ENCODE measurements around the gene DHCR24.

DHCR24 gene

GRCh38 chr1:54814571-54814970, 72.4 kb downstream of the DHCR24 start:
- DNase-seq = no peak

- DNase-seq = no peak
Measured at GRCh38 chr1:54814126-54814498, 72.9 kb downstream of the DHCR24 start.

- DNase-seq = no peak
Measured at GRCh38 chr1:54813485-54814125, 73.4 kb downstream of the DHCR24 start.

- no peak for DNase-seq
Measured at GRCh38 chr1:54812801-54813484, 74.1 kb downstream of the DHCR24 start.

- DNase-seq = no peak
Measured at GRCh38 chr1:54811739-54812655, 75.0 kb downstream of the DHCR24 start.

- DNase-seq = no peak
Measured at GRCh38 chr1:54811066-54811465, 75.9 kb downstream of the DHCR24 start.

- peak; percentile 44 to 75 for DNase-seq
Measured at GRCh38 chr1:54810153-54810942, 76.6 kb downstream of the DHCR24 start.

GRCh38 chr1:54809496-54810074, 77.4 kb downstream of the DHCR24 start:
- DNase-seq = no peak

- no peak for DNase-seq
Measured at GRCh38 chr1:54808443-54809207, 78.4 kb downstream of the DHCR24 start.

GRCh38 chr1:54807756-54808155, 79.2 kb downstream of the DHCR24 start:
- no peak for DNase-seq

GRCh38 chr1:54806931-54807611, 79.9 kb downstream of the DHCR24 start:
- DNase-seq = no peak

GRCh38 chr1:54805981-54806381, 81.0 kb downstream of the DHCR24 start:
- DNase-seq = no peak

- DNase-seq = no peak
Measured at GRCh38 chr1:54805466-54805865, 81.5 kb downstream of the DHCR24 start.

- DNase-seq = no peak
Measured at GRCh38 chr1:54804471-54805132, 82.4 kb downstream of the DHCR24 start.

GRCh38 chr1:54803761-54804470, 83.1 kb downstream of the DHCR24 start:
- DNase-seq = no peak

GRCh38 chr1:54800899-54801759, 85.9 kb downstream of the DHCR24 start, which contains the start of gene TTC22:
Gene TTC22, minus strand, starts transcription at chr1:54801323. Its CDS starts 160 bp downstream, at chr1:54801163.
- DNase-seq = no peak

- DNase-seq = no peak
Measured at GRCh38 chr1:54800041-54800898, 86.7 kb downstream of the DHCR24 start.
